Activated T-cell treated with anti-CD3 and anti-CD28 coated beads, Interleukin-2, amount 50 U/mL, for 48 hours (primary cell): ENCODE results near the gene STAC2.

Experiments used
- DNase-seq, 2 experiments: peaks; one replicate each; pipeline ENCODE4 v3.0.0-alpha.2; 2020

STAC2 gene

GRCh38 chr17:39209317-39210092, 16.2 kb downstream of the STAC2 start:
- peak; percentile 74 to 82 for DNase-seq

- peak in 1 of 2 experiments; percentile 46 for DNase-seq
Measured at GRCh38 chr17:39208893-39209292, 16.9 kb downstream of the STAC2 start.

DNA sequence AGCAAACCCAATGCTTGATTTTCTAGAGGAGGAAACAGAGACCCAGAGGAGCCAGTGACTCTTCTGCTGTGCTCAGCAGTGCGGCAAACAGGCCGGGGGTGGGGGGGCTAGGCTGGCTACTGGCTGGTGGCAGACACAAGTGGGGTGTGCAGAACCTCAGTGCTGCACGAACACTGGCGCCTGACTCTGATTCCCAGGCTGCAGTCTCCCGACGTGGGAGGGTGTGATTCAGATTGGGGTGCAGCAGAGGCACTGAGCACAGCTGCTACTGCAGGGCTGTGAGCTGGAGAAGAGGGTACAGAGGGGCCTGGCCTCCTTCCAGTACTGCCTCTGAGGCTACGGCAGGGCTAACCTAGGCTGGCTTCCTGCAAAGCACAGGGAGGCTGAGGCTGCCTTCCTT, 17.6 kb downstream of the STAC2 start:
- peak in 1 of 2 experiments; percentile 57 for DNase-seq

DNA sequence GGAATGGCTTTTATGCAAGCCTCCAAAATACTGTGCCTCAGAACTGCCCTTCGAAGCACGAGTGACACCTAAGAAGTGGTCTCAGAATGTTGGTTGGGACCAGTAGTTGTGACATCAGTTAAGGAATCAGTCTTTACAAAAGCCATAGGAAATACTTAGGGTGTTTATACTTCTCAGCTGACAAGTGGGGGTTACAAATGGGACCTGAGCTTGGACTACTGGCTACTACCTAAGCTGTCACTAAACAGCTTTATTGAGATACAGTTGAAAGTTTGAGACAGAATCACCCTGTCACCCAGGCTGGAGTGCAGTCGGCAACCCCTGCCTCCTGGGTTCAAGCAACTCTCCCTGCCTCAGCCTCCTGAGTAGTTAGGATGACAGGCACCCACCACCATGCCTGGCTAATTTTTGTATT, 20.6 kb downstream of the STAC2 start:
- peak in 1 of 2 experiments; percentile 44 for DNase-seq

DNA sequence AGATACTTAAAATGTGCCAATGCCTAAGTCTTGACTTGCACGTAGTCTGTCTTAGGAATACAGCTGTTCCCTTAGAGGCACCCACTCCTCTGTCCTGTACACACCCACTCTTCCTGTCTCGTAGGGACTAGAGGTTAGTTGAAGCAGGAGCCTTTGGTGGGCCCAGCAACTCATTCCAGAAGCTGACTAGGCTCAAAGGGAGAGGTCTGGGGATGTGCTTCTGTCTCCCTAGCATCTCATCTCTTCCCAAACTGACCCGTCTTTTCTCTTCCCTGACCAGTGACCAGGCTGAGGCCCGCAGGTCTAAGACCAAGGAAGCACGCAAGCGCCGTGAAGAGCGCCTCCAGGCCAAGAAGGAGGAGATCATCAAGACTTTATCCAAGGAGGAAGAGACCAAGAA, 21.5 kb downstream of the STAC2 start:
- no peak for DNase-seq

DNA sequence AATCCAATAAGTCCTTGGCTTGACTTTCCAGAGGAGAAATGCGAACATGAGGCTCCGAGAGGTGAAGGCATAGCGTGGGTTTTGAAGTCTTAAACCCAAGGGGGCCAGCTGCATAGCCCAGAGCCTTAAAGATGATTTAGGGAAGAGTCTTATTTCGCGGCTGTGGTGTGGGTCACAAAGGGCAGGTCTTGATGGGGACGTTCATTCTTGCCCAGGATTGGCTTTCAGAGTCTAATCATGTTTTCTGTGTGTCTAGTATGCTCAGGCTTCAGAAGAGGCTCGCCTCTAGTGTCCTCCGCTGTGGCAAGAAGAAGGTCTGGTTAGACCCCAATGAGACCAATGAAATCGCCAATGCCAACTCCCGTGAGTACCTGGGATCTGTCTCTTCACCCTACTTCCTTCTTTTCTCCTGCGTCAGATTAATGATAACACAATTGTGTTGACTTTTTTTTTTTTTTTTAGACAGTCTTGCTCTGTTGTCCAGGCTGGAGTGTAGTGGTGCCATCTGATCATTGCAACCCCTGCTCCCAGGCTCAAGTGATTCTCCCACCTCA, 24.7 kb downstream of the STAC2 start:
- DNase-seq = no peak

DNA sequence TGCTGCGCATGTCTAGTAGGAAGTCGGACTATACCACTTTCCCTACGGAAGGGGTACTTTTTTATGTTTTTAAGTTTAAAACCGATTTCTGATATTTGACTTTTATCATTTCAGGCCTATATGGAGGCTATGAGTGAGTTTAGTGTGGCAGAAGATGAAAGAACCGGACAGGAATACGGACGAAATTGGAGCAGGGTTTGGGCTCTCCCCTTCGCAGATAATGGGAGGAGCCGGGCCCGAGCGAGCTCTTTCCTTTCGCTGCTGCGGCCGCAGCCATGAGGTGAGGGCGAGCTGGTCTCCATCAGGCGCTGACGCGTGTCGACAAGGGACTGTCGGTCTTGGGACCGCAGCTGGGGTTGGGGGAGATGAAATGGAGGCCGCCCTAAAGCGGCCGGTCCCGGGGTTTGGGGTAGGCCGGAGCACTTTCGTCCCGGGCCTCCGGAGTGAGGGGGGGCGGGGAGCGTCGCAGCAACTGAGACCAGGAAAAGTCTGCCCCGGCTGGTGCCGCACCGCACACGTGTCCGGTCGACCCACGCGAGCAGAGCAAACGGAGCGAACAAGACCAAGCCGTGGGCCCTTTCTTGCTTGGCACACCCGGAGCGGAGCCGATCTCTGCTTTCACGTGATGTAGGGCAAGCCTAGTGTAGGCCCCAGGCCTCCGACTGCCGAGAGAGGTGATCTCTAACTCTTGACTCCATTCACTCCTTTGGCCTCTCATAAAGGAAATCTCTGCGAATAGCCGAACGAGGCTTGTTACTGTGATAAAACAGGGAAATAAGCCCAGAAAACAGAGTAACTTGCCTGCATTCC, 25.5 kb downstream of the STAC2 start, which contains the start of gene RPL19:
Gene RPL19 (plus strand): TSS at position 214 of the 810 bp plus-strand sequence. CDS start 62 bp downstream, at position 276.
- DNase-seq = peak; percentile 87 to 88

DNA sequence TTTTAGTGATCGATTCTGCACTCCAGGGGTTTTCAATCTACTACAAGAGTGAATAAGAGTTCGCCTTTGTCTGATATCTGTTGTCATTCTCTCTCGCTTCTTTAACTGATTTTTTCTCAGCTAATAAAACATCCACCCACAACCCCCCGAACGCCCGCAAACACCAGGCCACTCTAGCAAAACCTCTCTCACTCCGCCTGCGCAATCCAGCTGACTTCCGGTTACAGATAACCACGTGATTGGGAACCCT, 26.0 kb downstream of the STAC2 start:
- DNase-seq = peak; percentile 88 to 90

DNA sequence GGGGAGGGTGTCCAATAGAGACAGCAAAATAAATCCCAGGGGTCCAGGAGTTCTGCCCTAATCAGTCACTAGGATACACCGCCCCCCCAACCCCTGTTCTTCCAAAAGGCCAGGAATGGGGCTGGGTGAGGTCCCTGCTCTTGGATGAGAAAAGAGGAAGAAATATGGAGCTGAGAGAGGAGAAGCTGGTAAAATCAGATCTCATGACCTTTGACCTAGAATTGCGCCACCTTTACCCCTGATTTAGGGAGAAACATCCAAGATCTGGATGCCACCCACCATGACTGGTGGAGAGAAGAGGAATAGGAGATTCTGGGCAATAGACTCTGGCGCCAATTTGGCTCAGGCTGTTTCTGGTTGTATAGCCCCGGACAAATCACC, 27.6 kb downstream of the STAC2 start:
- DNase-seq = no peak

- DNase-seq = peak; percentile 79 to 85
Measured at GRCh38 chr17:39197380-39198185, 28.2 kb downstream of the STAC2 start, which contains the start of gene CACNB1. Gene CACNB1 (minus strand): TSS chr17:39197669. CDS start chr17:39197495, 174 bp downstream.

DNA sequence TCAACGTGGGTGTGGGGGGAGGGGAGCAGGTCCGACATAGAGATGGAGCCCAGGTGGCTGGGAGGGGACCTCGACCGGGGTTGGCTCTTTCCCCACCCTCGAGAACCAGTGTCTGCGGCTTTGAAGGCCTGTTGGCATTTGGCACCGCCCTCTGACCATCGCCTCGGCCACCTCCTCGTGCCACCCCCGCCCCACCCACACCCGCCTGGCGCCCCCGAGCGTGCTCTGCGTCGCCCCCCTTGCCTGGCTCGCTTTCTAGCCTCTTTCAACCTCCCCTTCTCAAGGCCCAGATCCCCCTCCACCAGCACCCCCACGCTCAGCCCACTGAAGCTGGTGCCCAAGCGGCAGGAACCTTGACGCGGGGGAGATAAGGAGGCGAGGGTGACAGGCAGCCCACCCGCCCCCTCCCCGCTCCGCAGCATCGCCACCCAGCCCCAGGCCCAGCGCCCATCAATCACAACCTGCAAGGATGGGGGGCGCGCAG, 28.9 kb downstream of the STAC2 start:
- no peak for DNase-seq

DNA sequence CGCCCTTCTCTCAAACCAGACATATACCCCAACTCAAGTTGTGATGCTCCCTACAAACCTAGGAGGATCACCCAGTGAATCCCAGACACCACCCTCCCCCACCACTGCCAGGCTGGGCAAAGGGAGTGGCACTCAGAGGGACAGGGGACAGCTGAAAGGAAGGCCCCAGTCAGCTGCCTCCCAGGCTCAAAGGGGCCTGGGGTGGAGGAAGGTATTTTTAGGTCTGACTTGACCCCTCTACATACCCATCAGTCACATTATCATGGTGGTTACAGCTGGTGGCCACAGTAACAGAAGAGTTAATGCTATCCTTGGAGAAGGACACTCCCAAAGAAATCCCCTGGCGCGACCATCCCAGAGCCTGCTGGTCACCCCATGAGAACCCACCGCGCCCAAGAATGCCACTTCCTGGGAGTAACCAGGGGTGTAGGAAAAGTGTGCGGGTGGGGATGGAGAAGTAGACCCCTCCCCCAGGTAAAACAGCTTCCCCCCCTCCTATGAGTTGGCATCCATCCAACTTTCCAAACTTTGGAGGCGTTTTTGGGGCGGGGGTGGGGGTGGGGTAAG, 29.4 kb downstream of the STAC2 start:
- no peak for DNase-seq

GRCh38 chr17:39195568-39196160, 30.1 kb downstream of the STAC2 start:
- DNase-seq = no peak

DNA sequence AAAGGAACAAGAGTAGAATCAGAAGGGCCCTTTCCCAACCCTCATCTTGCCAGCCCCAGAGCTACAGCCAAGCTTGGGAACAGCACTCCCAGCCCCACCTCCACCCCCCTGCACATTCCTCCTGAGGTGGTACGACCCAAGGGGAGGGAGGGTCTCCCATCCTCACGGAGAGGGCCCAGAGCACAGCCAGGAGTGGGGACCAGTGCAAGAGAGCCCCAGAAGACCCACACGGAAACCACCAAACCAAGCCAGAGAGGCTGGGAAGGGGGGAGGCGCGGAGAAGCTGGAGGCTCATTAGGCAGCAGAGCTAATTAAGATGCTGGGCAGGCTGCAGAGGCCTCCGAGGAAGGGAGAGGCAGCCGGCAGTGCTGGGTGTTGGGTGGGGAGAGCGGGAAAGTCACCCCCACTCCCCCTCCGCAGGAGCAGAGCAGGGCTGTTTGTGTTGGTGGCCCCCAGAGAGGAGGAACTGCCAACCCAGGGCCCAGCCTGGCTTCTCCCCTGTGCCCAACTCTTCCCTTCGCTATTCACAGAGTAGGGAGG, 30.7 kb downstream of the STAC2 start:
- DNase-seq = no peak

DNA sequence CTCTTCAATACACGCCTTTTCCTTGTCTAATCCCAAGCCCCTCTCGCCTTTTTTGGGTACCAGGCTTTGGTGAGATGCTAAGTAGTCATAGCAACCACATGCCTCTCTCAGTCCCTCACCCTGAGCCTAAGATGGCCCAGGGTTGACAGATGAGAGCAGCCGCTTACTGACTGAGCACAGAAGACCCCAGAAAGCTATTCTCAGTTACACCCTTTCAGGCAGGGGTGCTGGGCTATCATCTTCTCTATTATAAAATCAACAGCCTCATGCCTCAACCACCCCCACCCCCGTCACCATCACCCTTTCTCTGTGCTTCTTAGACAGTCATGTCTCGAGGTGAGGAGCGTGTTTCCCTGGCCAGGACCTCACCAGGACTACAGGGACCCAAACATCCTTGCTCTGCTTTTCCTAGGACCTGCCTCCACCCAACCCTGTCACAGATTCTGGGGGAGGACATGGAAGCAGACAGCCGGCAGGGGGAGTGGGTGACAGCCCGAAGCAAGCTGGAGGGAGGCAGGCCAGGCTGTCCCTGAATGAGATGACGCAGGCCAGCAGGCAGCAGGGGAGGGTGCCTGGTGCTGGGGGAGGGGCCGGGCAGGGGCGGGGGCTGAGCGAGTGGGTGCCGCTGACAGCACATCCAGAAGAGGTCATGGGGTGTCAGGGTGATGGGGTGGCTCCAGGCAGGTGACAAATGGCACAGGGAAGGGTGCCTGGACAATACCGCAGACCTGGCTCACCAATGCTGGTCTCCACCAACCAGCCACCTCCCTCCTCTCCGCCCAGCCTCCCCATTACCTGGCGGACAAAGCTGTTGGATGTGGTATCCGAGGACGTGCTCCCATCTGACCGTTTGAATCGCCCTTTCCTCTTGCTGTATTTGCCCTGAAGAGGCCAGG, 31.4 kb downstream of the STAC2 start:
- no peak for DNase-seq

DNA sequence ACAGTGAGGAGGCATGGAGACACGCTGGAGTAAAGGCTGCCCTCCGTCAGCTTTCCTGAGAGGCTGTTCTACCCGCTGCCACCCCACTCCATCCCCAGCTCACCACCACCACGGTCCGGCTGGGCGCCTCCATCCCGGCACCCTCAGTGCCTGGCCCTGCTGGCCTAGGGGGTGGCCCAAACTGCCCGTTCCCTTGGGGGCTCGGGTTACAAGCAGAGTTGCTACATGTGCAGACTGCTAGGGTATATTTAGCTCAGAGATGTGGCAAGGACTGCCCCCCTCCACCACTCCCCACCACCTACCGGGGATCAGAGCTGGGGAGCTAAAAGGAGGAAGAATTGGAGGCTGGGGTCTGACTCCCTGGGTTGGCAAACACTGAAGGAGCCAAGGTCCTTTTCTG, 32.4 kb downstream of the STAC2 start:
- no peak for DNase-seq

DNA sequence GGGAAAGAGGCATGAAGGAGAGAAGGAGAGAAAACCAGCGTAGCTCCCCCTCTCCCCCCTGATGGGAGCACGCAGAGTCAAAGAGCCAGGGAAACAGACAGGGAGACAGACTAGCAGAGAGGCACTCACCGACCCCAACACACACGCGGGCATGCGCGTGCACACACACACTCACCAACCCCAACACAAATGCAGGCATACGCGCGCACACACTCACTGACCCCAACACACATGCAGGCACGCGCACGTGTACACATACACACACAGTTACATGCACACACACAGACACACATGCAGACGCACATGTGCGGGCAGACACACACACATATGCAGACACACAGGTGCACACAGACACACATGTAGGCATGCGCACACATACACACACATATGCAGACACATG, 32.8 kb downstream of the STAC2 start:
- no peak for DNase-seq

- DNase-seq = no peak
Measured at GRCh38 chr17:39191750-39192510, 33.8 kb downstream of the STAC2 start.

DNA sequence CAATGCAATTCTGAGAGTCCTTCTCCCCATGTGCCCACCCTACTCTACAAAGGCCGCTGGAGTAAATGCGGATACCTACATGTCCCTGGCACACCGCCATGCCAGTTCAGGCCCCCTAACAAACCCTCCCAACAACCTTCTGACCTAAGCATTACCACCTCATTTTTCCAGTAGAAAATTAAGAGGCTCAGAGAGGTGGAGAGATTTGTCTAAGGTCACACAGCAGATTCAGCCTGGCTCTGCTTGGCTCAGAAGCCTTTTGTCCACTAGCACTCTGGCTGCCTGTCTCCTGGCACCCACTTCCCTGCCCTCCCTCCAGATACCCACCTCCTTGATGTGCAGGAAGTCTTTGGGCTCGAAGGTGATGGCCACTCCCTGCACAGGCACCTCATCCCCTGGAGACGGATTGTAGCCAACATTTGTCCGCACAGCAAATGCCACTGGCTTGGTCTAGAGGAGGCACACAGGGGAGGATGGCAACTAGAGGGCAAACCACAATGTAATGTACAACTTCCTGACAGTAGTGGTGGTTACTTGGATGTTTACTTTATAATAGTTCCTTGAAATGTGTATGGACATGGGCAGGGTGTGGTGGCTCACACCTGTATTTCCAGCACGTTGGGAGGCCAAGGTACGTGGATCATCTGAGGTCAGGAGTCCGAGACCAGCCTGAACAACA, 38.5 kb downstream of the STAC2 start:
- no peak for DNase-seq
